Activated CD4-positive, CD25-positive, alpha-beta regulatory T cell (primary cell): ENCODE measurements around the gene TBXAS1.

Experiments
- DNase-seq, 4 experiments: peaks; one replicate each; lab custom pipeline; 2025; lab: John Stamatoyannopoulos, UW

TBXAS1 gene

DNA sequence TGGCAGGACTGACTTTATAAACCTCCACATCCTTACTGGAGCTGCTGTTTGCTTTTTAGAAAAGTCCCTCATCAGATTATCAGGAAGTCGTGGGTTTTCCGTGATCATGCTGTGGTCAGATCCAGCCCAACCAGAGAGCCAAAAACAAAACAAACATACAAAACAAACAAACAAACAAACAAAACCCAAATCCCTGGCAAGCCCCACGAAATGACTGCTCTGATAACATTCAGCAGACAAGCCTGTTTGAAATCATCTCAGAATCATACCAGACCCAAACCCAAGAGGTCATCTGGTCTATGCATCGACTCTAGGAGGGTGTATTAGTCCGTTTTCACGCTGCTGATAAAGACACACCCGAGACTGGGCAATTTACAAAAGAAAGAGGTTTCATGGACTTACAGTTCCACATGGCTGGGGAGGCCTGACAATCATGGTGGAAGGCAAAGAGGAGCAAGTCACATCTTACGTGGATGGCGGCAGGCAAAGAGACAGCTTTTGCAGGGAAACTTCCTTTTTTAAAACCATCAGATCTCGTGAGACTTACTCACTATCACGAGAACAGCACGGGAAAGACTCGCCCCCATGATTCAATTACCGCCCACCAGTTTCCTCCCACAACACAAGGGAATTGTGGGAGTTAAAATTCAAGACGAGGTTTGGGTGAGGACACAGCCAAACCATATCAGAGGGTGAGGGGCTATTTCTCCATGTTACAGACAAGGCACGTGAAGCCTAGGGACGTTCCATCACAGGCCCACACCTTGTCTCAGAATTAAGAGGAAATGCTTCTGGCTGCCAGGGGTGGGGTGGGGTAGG is 148.0 kb downstream of the TBXAS1 start:
- DNase-seq = no peak

DNA sequence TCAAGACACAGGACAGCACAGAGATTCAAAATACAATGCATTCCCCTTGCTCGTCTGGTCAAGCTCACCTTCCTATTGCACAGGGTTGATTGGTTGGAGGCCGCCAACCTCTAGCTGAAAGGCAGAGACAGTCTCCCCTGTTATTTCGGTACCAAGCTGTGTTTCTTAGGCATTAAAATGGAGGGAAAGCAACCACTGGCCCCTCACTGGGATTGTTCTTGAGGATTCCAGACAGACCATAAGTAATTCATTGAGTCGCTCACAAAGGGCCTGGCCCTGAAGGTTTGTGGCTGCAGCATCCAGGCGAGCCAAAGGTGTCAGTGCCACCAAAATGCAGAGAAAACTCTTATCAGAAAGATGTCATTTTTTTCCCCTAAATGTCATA is 152.4 kb downstream of the TBXAS1 start:
- DNase-seq = no peak

DNA sequence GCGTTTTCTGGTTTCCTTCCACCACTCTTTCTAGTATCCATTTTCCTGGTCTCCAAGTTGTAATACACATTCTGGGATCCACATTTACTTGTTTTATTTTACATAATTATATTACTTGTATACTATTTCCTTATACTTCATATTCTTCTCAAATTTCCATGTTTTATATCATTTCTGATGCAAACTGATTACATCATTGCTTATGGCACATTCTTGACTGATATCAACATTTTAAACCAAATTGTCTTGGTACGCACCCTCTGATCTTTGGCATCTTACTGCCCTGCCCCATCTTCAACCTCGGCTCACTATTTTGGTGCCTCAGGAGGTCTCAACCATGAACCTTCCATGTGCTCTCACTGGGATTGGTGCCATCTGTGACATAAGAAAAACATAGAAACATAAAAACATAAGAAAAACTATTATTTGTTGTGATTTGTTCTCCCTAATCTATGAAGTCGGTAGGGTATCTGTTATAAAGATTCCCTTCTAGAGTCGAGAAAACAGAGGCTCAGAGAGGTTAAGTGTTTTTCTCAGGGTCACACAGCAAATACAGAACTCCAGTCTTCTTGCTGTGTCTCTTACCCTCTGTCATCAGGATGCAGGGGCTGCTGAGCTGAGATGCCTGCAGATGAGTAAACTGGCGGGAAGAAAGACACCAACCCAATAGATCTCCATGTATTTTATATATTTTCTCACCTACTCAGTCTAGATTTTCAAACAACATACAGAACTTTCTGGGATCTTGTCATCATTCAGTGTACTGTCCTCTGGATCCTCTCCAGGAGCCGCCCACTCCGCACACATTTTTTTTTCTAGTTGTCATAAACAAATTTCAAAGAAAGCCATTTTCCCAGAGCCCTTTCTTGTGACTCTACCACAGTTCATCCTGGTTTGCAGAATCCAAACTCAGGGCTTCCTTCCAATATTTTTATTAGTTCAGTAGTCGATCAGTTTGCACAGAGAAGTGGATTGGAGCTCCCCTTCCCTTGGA is 154.2 kb downstream of the TBXAS1 start:
- no peak for DNase-seq

DNA sequence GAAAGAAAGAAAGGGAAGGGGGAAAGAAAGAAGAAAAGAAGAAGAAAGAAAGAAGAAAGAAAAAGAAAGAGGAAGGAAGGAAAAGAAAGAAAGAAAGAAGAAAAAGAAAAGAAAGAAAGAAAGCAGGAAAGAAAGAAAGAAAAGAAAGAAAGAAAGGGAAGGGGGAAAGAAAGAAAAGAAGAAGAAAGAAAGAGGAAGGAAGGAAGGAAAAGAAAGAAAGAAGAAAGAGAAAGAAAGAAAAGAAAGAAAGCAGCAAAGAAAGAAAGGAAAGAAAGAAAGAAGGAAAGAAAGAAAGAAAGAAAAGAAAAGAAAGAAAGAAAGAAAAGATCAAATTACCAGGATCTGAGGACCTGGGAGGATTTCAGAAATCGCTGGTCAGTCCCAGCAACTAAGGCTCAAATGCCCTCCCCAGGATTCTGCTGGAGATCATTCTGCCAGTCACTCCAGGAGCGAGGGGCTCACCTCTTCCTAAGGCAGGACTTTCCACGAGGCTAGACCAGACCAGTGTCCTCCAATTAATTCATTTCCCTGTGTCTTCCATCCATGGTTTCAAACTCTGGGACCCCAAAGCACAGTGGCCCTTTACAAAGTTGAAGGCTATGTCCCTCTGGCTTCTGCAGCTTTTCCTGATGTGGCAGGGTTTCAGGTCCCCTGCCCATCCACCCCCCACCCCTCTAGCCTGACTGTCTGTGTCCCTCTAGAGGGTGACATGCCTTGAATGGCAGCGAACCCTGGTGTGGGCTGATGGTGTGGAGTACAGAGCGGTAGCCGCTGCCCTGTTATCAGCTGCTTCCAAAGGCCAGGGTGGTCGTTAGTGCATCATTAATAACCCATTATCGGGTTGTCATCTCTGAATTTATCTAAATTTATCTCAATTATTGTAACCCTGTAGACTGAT is 155.8 kb downstream of the TBXAS1 start:
- no peak for DNase-seq

DNA sequence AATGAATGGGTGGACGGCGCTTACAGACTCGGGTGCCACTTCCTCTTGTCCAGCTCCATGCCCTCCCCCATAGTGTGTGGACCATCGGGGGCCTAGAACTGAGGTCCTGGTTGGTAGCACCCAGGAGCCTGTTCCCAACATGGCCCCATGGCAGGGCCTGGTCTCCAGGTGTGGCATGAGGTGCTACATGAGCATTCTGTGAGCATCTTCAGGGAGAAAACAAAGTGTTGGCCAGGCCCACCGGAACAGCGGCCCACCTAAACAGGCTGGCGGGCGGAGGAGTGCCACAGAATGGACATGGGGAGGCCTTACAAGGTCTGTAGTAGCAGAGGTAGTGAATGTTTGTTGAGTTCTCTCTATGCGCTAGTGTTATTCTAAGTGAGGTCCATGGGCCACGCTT is 156.7 kb downstream of the TBXAS1 start:
- no peak for DNase-seq

DNA sequence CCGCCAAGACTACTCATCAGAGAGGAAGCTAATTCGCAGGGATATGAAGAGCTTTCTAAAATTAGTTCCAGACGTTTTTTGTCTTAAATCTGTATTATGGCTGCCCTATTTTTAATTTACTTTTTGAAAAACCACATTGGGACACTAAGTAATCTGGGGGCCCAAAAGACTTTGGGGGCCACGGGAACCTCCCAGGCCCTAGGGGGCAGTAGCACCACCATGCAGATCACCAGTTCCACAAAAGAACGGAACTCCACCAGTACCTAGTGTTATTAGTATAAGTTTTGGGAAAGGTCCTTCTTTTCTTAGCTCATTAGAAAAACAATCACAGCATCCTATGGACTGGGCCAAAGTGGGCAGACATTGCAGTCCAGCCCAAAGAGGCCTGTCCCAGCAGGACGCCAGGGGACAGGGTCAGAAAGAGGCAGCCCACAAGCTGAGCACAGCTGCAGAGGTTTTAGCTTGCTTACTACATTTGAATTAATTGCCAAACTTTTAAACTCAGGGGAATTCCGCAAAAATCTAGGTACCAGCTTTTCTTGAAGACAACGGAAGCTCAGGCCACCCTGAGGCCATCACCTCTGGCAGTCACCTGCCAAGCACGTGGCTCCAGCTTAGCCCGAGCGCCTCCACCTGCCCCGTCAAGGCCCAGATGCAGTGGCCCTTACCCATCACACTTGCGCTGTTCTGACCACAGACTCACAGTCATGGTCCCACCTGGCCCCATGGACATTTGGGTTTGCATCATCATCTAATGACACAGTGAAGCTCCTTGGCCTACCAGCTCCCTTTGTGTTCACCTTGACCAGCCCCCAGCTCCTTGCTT is 158.8 kb downstream of the TBXAS1 start:
- DNase-seq = no peak

DNA sequence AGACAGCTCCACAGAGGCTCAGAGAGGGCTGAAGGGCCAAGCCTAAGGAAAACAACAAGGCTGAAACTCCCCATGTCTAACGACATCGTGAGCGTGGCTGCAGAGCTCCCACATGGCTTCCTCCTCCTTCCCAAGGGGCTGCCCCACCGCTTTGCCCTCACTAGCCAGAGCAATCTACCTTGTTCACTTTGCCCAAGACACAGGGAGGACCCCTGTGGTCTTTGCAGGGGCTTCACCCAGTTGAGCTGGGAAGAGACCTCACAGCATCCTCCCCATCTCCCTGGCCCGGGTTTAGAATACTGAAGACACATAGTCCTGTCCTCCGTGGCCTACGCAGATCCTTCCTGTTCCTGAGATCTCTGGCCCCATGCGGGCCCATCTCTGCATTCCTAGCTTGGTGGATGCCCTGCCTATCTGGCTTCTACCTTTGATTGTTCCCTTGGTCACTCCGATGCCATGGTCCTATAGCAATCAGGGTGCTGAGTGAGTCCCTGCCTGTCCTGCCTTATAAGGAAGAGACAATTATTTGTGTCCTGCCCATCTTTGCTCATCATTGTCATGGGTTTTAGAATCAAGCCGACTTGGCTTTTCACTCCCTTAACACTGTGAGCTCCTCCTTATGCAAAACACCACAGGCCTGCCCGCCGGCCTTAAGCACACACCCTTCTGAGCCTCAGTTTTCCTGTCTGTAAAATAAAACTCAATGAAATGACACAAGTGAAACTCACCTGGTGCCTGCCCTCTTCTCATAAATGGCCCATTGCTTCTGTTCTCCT is 160.5 kb downstream of the TBXAS1 start:
- no peak for DNase-seq

DNA sequence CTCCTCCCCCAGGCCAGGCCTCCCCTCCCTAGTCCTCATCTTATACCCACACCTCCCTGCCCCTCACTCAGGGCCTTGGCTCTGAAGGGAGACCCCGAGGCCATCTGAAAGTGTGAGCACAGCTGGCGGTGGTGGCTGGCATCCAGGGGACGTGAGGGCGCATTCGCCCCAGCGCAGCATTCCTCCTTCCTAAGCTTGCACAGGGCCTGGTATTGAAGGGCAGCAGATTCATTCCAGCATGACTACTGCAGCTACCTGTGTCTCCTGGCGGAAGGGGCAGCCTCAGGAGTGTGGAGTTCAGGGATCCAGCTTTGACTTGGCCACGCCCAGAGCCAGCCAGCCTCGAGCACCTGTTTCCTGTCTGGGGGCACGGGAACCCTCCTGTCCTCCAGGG is 161.1 kb downstream of the TBXAS1 start:
- no peak for DNase-seq

DNA sequence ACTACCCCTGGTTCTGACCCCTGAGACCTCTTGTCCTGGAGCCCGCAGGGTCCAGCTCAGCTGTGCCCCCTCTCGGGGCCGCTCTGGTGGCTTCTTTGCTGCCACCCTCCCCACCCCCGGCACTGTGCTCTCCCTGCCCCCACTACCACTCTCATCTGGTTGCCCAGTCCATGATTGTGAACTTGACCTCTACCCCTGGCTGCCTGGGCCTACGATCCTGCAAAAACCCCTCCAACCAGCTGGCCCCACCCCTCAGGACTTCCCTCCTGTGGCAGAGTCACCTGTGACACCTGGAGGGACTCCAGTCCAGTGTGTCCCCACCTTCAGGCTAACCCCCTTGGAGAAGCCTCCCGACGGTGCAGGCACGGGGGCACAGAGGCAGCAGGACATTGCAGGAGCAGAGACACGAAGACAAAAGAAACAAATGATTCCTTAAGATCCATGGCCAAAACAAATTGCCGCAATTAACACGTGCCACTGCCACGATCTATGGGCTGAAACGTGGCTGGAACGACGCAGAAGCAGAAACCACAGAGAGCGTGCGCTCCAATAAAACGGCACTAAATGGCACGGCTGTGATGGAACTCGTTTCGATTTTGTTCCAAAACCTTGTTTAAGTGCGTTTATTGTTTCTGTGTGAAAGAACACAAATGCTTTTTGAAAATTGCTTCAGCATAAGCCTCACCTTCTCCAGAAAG is 161.7 kb downstream of the TBXAS1 start:
- DNase-seq = no peak

DNA sequence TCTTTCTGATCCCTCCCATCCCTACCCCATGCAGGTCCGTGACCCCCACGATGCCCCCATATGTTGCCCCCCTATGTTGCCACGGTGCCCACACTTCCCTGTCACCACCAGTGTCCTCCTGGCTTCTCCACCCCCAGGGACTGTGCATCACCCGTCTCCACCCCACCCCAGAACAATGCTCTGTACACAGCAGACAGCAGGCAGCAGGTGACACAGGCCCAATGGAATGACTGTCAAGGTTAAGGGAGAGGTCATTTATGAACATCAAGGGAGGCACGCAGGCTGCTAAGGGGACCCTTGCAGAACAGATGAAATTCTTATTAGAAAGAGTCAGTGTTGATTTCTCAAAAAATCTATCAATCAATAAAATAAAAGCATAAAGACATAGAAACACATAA is 162.2 kb downstream of the TBXAS1 start:
- no peak for DNase-seq

DNA sequence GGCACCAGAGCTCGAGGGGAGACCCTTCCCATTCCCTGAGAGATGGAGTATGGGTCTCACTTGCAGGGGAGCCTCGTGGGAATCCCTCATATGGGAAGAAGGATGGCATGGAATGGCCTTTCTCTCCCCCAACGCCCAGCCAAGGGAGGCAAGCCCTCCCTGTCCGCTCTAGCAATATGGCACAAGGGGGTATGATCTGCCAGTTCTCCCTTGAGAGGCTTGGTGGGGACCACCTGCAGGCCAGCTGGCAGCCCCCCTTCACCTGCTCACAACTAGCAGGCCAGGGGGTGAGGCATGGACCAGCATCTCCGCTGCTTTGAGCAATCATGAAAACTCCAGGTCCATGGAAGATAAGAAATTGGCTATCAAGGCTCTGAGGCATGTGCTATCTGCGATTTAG is 162.8 kb downstream of the TBXAS1 start:
- no peak for DNase-seq

DNA sequence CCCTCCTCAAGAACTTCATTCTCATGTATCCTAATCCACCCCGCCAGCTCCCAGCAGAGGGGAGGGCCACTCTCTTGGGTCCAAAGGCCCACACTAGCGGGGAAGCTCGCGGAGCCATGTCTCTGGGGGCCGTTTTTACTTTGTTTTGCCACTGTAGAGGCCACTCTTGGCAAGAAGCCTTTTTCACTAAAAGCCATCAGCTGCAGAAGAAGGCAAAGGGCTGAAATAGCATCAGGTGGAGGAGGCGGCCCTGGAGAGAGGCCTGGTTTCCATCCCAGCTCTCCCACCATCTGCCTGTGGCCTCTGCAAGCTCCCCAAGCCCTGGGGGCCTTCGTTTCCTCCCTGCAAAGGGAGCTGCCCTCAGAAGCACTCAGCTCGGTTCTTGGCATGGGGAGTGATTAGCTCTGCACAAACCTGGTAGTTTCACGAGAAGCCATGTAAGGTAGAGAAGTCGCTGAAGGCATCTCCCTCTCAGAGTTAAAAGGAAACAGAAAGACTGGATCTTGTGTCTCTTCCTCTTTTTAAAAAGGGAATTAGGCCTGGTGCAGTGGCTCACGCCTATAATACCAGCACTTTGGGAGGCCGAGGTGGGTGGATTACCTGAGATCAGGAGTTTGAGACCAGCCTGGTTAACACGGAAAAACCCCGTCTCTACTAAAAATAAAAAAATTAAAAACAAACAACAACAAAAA is 163.4 kb downstream of the TBXAS1 start:
- DNase-seq = no peak

DNA sequence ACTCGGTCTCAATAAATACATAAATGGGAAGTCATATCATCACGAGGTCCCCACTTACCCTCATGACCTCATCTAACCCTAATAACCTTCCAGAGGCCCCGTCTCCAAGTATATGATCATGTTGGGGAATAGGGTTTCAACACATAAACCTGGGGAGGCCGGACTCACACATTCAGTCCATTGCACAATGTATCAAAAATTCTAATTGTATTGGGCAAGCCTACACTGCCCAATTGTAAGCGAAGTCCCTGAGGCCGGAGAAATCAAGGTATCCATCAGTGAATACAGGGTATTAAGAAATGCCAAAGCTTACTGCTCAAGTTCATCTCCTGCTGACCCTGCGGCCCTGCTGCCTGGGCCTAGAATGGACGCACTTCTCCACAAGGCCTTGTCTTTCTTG is 164.1 kb downstream of the TBXAS1 start:
- DNase-seq = no peak

DNA sequence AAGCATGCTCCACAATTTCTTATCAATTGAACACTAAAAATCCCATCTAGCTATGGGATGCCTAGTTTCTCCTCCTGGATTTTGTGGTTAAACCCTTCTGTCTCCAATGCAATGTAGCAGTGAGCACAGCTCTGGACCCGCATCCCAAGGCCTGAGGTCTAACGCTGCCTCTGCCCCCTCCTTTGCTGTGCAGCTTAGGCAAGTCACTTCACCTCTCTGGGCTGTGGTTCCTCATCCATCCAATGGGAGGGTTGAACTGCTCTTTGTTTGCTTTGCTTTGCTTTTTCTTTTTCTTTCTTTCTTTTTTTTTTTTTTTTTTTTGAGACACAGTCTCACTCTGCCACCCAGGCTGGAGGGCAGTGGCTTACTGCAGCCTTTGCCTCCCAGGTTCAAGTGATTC is 164.5 kb downstream of the TBXAS1 start:
- no peak for DNase-seq

DNA sequence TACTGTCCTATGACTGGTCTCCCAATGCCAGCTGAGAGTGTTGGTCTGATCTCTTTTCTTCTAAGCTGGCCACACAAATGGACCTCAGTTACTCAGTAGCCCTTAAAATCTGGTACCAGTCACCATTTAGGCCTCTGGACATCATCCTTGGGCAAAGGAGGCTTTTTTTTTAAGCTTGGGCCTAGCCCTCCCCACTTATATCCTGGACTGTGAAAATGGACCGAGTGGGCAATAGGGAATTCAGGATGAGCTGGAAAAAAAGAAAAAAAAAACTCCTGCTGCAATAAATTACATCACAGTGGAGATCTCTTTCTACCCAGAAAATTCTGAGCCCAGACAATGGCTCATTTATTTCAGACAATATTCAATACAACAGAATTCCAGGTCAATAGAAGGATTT is 165.3 kb downstream of the TBXAS1 start:
- no peak for DNase-seq

DNA sequence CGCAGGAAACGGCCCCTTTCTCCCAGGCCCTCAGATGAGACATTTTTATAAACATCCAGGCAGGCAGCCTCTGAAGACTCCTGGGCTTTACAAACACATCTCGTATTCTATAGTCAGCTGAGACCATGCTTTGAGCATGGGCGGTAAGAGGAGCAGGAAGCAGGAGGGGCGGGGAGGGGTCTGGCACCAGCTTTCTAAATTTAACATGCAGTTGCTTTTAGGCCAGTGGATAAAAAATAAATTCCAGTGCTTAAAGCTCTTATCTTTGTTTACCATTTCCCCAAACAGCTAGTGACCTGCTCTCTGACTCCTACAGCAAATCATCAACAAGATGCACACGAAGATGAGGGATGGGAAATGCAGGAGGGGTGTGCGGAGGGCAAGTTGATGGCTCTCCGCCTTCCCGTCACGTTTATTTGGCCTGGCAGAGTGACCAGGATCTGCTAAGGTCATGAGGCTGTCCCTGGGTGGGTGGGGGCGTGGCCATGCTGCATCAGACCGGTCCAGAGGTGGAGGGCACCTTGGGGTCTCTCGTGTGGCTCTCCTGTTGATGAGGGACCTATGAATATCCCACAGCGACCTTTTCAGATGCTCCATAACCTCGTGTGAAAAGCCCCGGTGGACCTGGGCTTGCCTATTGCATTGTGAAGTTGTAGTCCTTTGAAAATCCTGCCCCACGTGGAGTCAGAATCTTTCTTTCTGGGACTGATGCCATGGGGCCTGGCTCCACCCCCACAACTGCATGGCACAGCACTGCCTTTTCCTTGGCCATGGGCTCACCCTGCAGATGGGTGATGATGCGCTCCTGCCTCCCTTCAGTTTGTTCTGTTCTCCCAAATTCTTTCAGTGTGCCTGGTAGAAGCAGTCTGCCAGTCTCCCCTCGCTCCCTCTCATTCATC is 166.2 kb downstream of the TBXAS1 start:
- DNase-seq = no peak

DNA sequence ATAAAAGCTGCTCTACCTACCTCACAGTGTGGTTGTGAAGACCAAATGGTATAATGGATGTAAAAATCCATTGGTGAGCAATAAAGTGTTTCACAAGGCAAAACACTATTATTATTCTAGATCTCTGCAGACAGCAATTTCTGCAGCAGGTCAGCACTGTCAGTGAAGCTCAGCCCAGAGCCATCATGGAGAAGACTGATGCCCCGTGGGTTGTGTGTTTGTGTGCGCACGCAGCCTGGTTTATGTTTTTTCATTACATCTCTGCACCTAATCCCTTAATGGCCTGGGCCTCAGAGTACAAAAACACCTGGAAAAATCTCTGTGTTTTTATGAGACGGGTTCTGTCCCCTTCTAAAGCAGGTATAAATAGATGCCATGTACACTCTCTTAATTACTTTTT is 169.5 kb downstream of the TBXAS1 start:
- no peak for DNase-seq

DNA sequence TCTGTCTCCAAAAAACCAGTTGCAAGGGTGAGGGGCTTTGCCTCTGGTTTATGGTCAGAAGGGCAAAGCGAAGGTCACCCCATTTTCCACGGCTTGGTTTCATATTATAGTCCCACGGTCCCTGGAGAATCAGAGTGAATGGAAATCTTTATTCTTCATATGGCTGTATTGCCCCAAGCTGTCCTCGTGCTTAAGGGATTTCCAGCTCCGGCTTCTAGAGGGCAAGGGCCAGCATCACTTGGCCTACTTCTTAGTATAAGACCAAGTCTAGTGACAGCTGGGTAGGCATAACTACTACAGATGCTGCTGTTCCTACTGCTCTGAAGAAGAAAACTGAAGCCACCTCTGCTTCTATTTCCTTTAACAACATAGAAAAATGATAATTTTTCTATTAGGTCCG is 170.5 kb downstream of the TBXAS1 start:
- DNase-seq = no peak
